Stomach smooth muscle (tissue), 2 donors: Measurements from ENCODE around the gene DGKZ.

Source experiments
- H3K27ac ChIP-seq: one replicate; pipeline ENCODE4 v1.7.0; 2013; ENCODE audit warnings: mild to moderate bottlenecking, low read length, inconsistent platforms
- H3K27me3 ChIP-seq, 2 donors: one replicate each; pipeline ENCODE4 v1.7.0; 2013; ENCODE audit warnings: low read length in 2 of 2; ENCODE audit not compliant: insufficient read depth in 2 of 2, control insufficient read depth in 1 of 2
- H3K36me3 ChIP-seq, 2 donors: one replicate each; pipeline ENCODE4 v1.7.0; 2013; ENCODE audit warnings: low read length in 2 of 2; ENCODE audit not compliant: control insufficient read depth in 2 of 2, insufficient read depth in 2 of 2
- H3K4me1 ChIP-seq: one replicate; pipeline ENCODE4 v1.7.0; 2013; ENCODE audit warnings: low read length; ENCODE audit not compliant: control insufficient read depth, insufficient read depth
- H3K4me3 ChIP-seq, 2 donors: one replicate each; pipeline ENCODE4 v1.7.0; 2013; ENCODE audit warnings: low read length in 2 of 2
- H3K9ac ChIP-seq, 2 donors: one replicate each; pipeline ENCODE4 v1.7.0; 2013; ENCODE audit warnings: low read length in 2 of 2, mild to moderate bottlenecking in 1 of 2
- H3K9me3 ChIP-seq, 2 donors: one replicate each; pipeline ENCODE4 v1.7.0; 2013; ENCODE audit warnings: low read length in 2 of 2; ENCODE audit not compliant: control insufficient read depth in 2 of 2
- donor health status: healthy.
- donor health status: Pancreatic carcinoma.

DGKZ gene

GRCh38 chr11:46347637-46348311 is 511 bp downstream of the DGKZ start:
- Histone ChIP-seq H3K4me3 (peak overlapping the region; percentile 77 to 81), H3K9ac (peak overlapping the region; percentile 68 to 72), H3K36me3 (no peaks in the 10 kb centered on the region), H3K27me3 (no peaks in the 10 kb centered on the region), H3K4me1 (peaks cover 40% of the 10 kb centered on the region), H3K27ac (no peak overlapping the region), H3K9me3 (no peaks in the 10 kb centered on the region)

GRCh38 chr11:46348566-46349401 is 1.5 kb downstream of the DGKZ start:
- no peak overlapping the region for H3K27ac ChIP-seq
- no peaks in the 10 kb centered on the region for H3K36me3 ChIP-seq
- no peaks in the 10 kb centered on the region for H3K9me3 ChIP-seq
- H3K9ac ChIP-seq: no peak overlapping the region
- H3K4me3 ChIP-seq: peak overlapping the region; percentile 77 to 81
- peaks cover 46% of the 10 kb centered on the region for H3K4me1 ChIP-seq
- H3K27me3 ChIP-seq: no peaks in the 10 kb centered on the region

GRCh38 chr11:46350695-46351094 is 3.4 kb downstream of the DGKZ start:
- Histone ChIP-seq H3K4me1 (peaks cover 43% of the 10 kb centered on the region), H3K9me3 (no peaks in the 10 kb centered on the region), H3K4me3 (no peak overlapping the region), H3K27ac (no peak overlapping the region), H3K27me3 (no peaks in the 10 kb centered on the region), H3K36me3 (no peaks in the 10 kb centered on the region), H3K9ac (peak overlapping the region in 1 of 2 donors; percentile 29)

GRCh38 chr11:46351148-46351547 is 3.9 kb downstream of the DGKZ start:
- Histone ChIP-seq H3K27me3 (no peaks in the 10 kb centered on the region), H3K27ac (no peak overlapping the region), H3K9me3 (no peaks in the 10 kb centered on the region), H3K9ac (peak overlapping the region in 1 of 2 donors; percentile 29), H3K4me3 (no peak overlapping the region), H3K36me3 (no peaks in the 10 kb centered on the region), H3K4me1 (peaks cover 43% of the 10 kb centered on the region)

- no peaks in the 10 kb centered on the region for H3K36me3 ChIP-seq
- no peaks in the 10 kb centered on the region for H3K27me3 ChIP-seq
- no peak overlapping the region for H3K4me3 ChIP-seq
- no peak overlapping the region for H3K27ac ChIP-seq
- peaks cover 41% of the 10 kb centered on the region for H3K4me1 ChIP-seq
- H3K9ac ChIP-seq: no peak overlapping the region
- H3K9me3 ChIP-seq: no peaks in the 10 kb centered on the region
Observed at GRCh38 chr11:46351606-46352005, 4.3 kb downstream of the DGKZ start.

- H3K4me1 ChIP-seq: peaks cover 36% of the 10 kb centered on the region
- no peaks in the 10 kb centered on the region for H3K27me3 ChIP-seq
- H3K9ac ChIP-seq: no peak overlapping the region
- H3K27ac ChIP-seq: no peak overlapping the region
- H3K36me3 ChIP-seq: no peaks in the 10 kb centered on the region
- peak overlapping the region in 1 of 2 donors; percentile 49 for H3K4me3 ChIP-seq
- H3K9me3 ChIP-seq: no peaks in the 10 kb centered on the region
Observed at GRCh38 chr11:46352063-46352841, 5.0 kb downstream of the DGKZ start.

GRCh38 chr11:46353698-46354097 is 6.4 kb downstream of the DGKZ start:
- no peaks in the 10 kb centered on the region for H3K9me3 ChIP-seq
- H3K4me3 ChIP-seq: no peak overlapping the region
- no peaks in the 10 kb centered on the region for H3K27me3 ChIP-seq
- H3K27ac ChIP-seq: no peak overlapping the region
- H3K9ac ChIP-seq: no peak overlapping the region
- no peaks in the 10 kb centered on the region for H3K36me3 ChIP-seq
- H3K4me1 ChIP-seq: peaks cover 28% of the 10 kb centered on the region

- Histone ChIP-seq H3K9ac (no peak overlapping the region), H3K4me1 (peaks cover 24% of the 10 kb centered on the region), H3K9me3 (no peaks in the 10 kb centered on the region), H3K4me3 (no peak overlapping the region), H3K36me3 (no peaks in the 10 kb centered on the region), H3K27ac (no peak overlapping the region), H3K27me3 (no peaks in the 10 kb centered on the region)
Observed at GRCh38 chr11:46356924-46357482, 9.7 kb downstream of the DGKZ start.

- no peak overlapping the region for H3K4me3 ChIP-seq
- H3K9ac ChIP-seq: no peak overlapping the region
- H3K27me3 ChIP-seq: no peaks in the 10 kb centered on the region
- peaks cover 25% of the 10 kb centered on the region for H3K4me1 ChIP-seq
- no peaks in the 10 kb centered on the region for H3K9me3 ChIP-seq
- no peak overlapping the region for H3K27ac ChIP-seq
- H3K36me3 ChIP-seq: no peaks in the 10 kb centered on the region
Observed at GRCh38 chr11:46357483-46357936, 10.2 kb downstream of the DGKZ start.

GRCh38 chr11:46359953-46360352 is 12.7 kb downstream of the DGKZ start:
- Histone ChIP-seq H3K4me3 (no peak overlapping the region), H3K27me3 (no peaks in the 10 kb centered on the region), H3K4me1 (peaks cover 36% of the 10 kb centered on the region), H3K36me3 (no peaks in the 10 kb centered on the region), H3K9ac (no peak overlapping the region), H3K27ac (peak overlapping the region; percentile 94), H3K9me3 (no peaks in the 10 kb centered on the region)
